Hepatocyte (in vitro differentiated cells): Measurements from ENCODE around the gene VPS11. TPM values are rescaled to one million over a fixed set of nuclear protein-coding genes. Genes with fewer than 3 reads are reported as not detected.
"Not testable (repeated sequence)": the region's sequence is repeated elsewhere in the genome, so short reads cannot be mapped to it uniquely, and the experiment has no call there.

Source experiments
- DNase-seq: peaks from one replicate; pipeline ENCODE4 v3.0.0-alpha.2; 2016; ENCODE audit warnings: low spot score
- H2AFZ ChIP-seq: fragments of 200-600 bp; sonication (generic); 2 replicates; pipeline ENCODE4 v1.6.0; 2016; ENCODE audit warnings: antibody characterized with exemption, mild to moderate bottlenecking
- H3K27ac ChIP-seq: fragments of 200-600 bp; sonication (generic); 2 replicates; pipeline ENCODE4 v1.5.1; 2016; ENCODE audit warnings: mild to moderate bottlenecking
- H3K27me3 ChIP-seq: fragments of 200-600 bp; sonication (generic); 2 replicates; pipeline ENCODE4 v1.6.1; 2016
- H3K36me3 ChIP-seq: fragments of 200-600 bp; sonication (generic); replicated peaks from 2 replicates; pipeline ENCODE4 v1.5.1; 2016; ENCODE audit warnings: low read depth; ENCODE audit not compliant: insufficient read depth
- H3K4me1 ChIP-seq: fragments of 200-600 bp; sonication (generic); 2 replicates; pipeline ENCODE4 v1.5.1; 2016; ENCODE audit warnings: mild to moderate bottlenecking, moderate library complexity; ENCODE audit not compliant: insufficient read depth
- H3K4me2 ChIP-seq: fragments of 200-600 bp; sonication (generic); 2 replicates; pipeline ENCODE4 v1.6.0; 2016
- H3K4me3 ChIP-seq: fragments of 200-600 bp; sonication (generic); 2 replicates; pipeline ENCODE4 v1.5.1; 2016; ENCODE audit warnings: mild to moderate bottlenecking
- H3K79me2 ChIP-seq: fragments of 200-600 bp; sonication (generic); 2 replicates; pipeline ENCODE4 v1.6.0; 2017; ENCODE audit warnings: mild to moderate bottlenecking
- H3K9me2 ChIP-seq: fragments of 200-600 bp; sonication (generic); replicated peaks from 2 replicates; pipeline ENCODE4 v1.6.0; 2017; ENCODE audit warnings: mild to moderate bottlenecking; ENCODE audit not compliant: insufficient read depth
- H3K9me3 ChIP-seq: fragments of 200-600 bp; sonication (generic); 2 replicates; pipeline ENCODE4 v1.5.1; 2016; ENCODE audit warnings: low read depth, mild to moderate bottlenecking
- H4K20me1 ChIP-seq: fragments of 200-600 bp; sonication (generic); 2 replicates; pipeline ENCODE4 v1.6.0; 2016; ENCODE audit warnings: mild to moderate bottlenecking; ENCODE audit not compliant: insufficient read depth, poor library complexity, severe bottlenecking
- EZH2 ChIP-seq: fragments of 200-600 bp; sonication (generic); IDR thresholded peaks from 2 replicates; pipeline ENCODE4 v1.6.1; 2016; ENCODE audit warnings: antibody characterized with exemption, mild to moderate bottlenecking, borderline replicate concordance
- EZH2phosphoT487 ChIP-seq: fragments of 200-600 bp; sonication (generic); IDR thresholded peaks from one replicate; pipeline ENCODE4 v1.6.1; 2018; ENCODE audit warnings: antibody characterized with exemption, mild to moderate bottlenecking, low read depth, moderate library complexity; ENCODE audit not compliant: unreplicated experiment, severe bottlenecking
- WGBS: methylation state at CpG from one replicate; pipeline ENCODE4 v1.1.6; 2016; ENCODE audit warnings: low lambda C conversion rate; ENCODE audit errors: missing lambda C conversion rate; 5-methylcytosine and 5-hydroxymethylcytosine counted together
- polyA plus RNA-seq: library from polyadenylated mRNA; unstranded; fragments of >200 nt; fragmentation: Nextera tagmentation; extraction: Ambion mirVana; gene quantifications from 2 replicates; pipeline ENCODE4 v1.2.1, GENCODE V29; 2016
- total RNA-seq: library from RNA; depleted of rRNA; stranded (reverse); fragments of >200 nt; gene quantifications from 2 replicates; pipeline ENCODE4 v1.2.3, GENCODE V29; 2014
- TF ChIP-seq, protein P1 (sequence below): fragments of 200-600 bp; sonication (generic); IDR thresholded peaks from 2 replicates; pipeline ENCODE4 v1.5.1; 2016; ENCODE audit warnings: antibody characterized with exemption, mild to moderate bottlenecking; ENCODE audit not compliant: poor library complexity

Gene VPS11
- total and polyA plus RNA-seq, 2 experiments from 2014 or later, result 31.8 to 36.9 TPM

DNA sequence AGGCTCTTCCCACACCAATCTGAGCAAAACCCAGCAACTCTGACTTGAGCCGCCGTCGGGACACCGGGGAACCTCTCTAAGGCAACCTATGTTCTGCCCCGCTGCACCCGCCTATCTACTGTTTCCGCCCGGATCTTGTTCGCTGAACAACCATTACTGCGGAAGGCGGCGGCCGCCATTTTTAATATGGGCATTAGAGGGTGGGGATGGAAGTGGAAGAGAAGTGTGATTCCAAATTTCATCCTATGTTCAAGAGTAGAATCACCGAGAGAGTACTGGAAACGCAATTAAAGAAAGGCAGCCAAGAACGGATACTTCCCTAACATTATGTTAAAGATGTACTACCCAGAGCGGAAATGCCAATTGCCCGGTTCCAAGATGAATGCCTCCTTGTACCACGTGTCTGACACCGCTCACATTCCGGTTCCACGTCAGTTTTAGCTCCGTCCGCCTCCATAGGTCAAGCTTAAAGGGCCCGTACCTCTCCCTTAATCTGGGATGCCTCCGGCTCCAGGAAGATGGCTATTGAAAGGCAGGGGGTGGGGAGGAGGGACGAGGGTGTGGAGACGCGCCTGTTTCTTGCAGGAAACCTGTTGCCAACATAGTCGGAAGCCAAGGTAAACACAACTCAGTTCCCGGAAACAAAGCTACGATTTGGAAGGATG lies 34.3 kb downstream of the VPS11 start, which contains the start of gene DPAGT1:
Gene DPAGT1 (minus strand): TSS at position 95 of the 665 bp plus-strand sequence. CDS start 198 bp downstream, outside the sequence.
- under 1% methylated on average over 32 of the region's 32 CpGs for WGBS
- Histone ChIP-seq H3K27ac (peak within 1 kb of the TSS; percentile 97), H3K9me3 (no peaks in the 10 kb centered on the region)

DNA sequence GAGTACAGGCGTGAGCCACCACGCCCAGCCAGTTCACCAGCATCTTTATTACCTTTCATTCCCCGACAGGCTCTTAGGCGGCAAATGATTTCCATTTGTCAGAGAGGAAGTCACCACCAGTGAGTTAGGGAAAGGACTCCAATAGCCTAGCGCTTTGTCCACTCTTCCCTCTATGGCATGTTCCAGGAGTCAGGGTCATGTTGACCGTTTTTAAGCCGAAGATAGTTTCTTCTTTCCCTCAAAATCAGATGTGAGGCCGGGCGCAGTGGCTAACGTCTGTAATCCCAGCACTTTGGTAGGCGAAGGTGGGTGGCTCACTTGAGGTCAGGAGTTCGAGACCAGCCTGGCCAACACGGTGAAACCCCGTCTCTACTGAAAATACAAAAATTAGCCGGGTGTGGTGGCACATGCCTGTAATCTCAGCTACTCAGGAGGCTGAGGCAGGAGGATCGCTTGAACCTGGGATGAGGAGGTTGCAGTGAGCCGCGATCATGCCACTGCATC lies 35.6 kb downstream of the VPS11 start:
- H3K27ac ChIP-seq, result peak overlapping the region; percentile 97
- not testable (repeated sequence) for H3K36me3 ChIP-seq, H3K27me3 ChIP-seq, H3K9me2 ChIP-seq, DNase-seq, H3K9me3 ChIP-seq, H3K4me3 ChIP-seq, H4K20me1 ChIP-seq
- H3K4me1 ChIP-seq, result peaks cover 22% of the 10 kb centered on the region
- H3K4me2 ChIP-seq, result peak overlapping the region; percentile 76
- H3K79me2 ChIP-seq, result peaks cover 27% of the 10 kb centered on the region
- 88% methylated on average over 18 of the region's 18 CpGs for WGBS
- H2AFZ ChIP-seq, result peak overlapping the region; percentile 69

More for the DNA sequence above, 34.3 kb downstream of the VPS11 start, which contains the start of gene DPAGT1:
- Histone ChIP-seq H3K36me3 (no peaks in the 10 kb centered on the region), H2AFZ (peak within 1 kb of the TSS; percentile 83), H3K4me1 (peaks cover 19% of the 10 kb centered on the region), H3K9me2 (no peaks in the 10 kb centered on the region), H4K20me1 (no peaks in the 10 kb centered on the region), H3K27me3 (no peaks in the 10 kb centered on the region), H3K4me2 (peak within 1 kb of the TSS; percentile 76), H3K79me2 (peaks cover 19% of the 10 kb centered on the region), H3K4me3 (peak within 1 kb of the TSS; percentile 75)
- TF ChIP-seq EZH2, result no peak
- no peak for TF ChIP-seq EZH2phosphoT487
- TF ChIP-seq, protein P1, sequence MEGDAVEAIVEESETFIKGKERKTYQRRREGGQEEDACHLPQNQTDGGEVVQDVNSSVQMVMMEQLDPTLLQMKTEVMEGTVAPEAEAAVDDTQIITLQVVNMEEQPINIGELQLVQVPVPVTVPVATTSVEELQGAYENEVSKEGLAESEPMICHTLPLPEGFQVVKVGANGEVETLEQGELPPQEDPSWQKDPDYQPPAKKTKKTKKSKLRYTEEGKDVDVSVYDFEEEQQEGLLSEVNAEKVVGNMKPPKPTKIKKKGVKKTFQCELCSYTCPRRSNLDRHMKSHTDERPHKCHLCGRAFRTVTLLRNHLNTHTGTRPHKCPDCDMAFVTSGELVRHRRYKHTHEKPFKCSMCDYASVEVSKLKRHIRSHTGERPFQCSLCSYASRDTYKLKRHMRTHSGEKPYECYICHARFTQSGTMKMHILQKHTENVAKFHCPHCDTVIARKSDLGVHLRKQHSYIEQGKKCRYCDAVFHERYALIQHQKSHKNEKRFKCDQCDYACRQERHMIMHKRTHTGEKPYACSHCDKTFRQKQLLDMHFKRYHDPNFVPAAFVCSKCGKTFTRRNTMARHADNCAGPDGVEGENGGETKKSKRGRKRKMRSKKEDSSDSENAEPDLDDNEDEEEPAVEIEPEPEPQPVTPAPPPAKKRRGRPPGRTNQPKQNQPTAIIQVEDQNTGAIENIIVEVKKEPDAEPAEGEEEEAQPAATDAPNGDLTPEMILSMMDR, result no peak
- peak; percentile 94 for DNase-seq

DNA sequence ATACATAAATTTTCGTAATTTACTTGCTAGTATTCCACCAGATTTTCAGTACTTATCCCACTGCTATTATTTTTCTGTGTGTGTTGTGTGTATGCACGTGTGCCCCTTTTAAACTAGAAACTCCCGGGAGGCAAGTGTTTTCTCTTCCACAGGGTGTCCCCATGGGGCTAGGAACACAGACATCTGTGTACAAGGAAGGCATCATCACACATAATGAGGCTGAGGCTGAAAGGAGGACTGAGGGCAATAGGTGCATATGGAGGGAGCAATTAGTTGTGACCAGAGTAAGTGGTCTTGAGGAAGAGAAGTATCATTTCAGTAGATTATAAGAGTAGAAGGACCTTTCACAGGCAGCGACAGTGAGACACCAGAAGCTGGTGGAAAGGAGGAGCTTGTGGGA lies 36.2 kb downstream of the VPS11 start:
- Histone ChIP-seq H3K36me3 (no peaks in the 10 kb centered on the region), H3K9me2 (no peaks in the 10 kb centered on the region), H4K20me1 (no peaks in the 10 kb centered on the region), H3K4me2 (no peak overlapping the region), H3K79me2 (peaks cover 27% of the 10 kb centered on the region), H2AFZ (no peak overlapping the region), H3K4me1 (peaks cover 28% of the 10 kb centered on the region), H3K9me3 (no peaks in the 10 kb centered on the region), H3K27me3 (no peaks in the 10 kb centered on the region), H3K27ac (peak overlapping the region; percentile 97), H3K4me3 (no peak overlapping the region)
- 68% methylated on average over 4 of the region's 4 CpGs for WGBS
- no peak for DNase-seq
- TF ChIP-seq EZH2phosphoT487, result no peak
- TF ChIP-seq, protein P1, result no peak
- no peak for TF ChIP-seq EZH2
